K562 (cell line): ENCODE data around the gene IRAK2. TPM values are rescaled to one million over a fixed set of nuclear protein-coding genes. Genes with fewer than 3 reads are reported as not detected.

ENCODE experiments used
- ATF6 ChIP-seq: sonication (generic); formaldehyde crosslinking; IDR thresholded peaks from 2 replicates; pipeline ENCODE4 v1.4.0; 2020; ENCODE audit warnings: mild to moderate bottlenecking, missing genetic modification reagents
- BHLHE40 ChIP-seq: IDR thresholded peaks from 2 replicates; pipeline ENCODE4 v1.6.1; 2011; ENCODE audit warnings: low read length, improper control_type of control experiment
- CXXC5 ChIP-seq: fragments of 250-450 bp; sonication (Bioruptor Pico); IDR thresholded peaks from 2 replicates; pipeline ENCODE4 v1.8.0; 2022; ENCODE audit warnings: inconsistent platforms, mild to moderate bottlenecking, moderate library complexity
- DPF2 ChIP-seq: fragments of 450-650 bp; IDR thresholded peaks from 2 replicates; pipeline ENCODE4 v1.6.1; 2016
- FOXK2 ChIP-seq, 2 experiments: fragments of 450-650 bp; IDR thresholded peaks in 1 of 2; conservative IDR thresholded peaks in 1 of 2; 2 replicates each; pipeline ENCODE4 v1.6.1; 2016; ENCODE audit warnings: low read depth in 2 of 2, mild to moderate bottlenecking in 1 of 2
- HOMEZ ChIP-seq: fragments of 250-450 bp; sonication (Bioruptor Pico); IDR thresholded peaks from 2 replicates; pipeline ENCODE4 v1.4.0; 2020; ENCODE audit warnings: mild to moderate bottlenecking, moderate library complexity
- KDM5B ChIP-seq: fragments of 200-600 bp; sonication (generic); IDR thresholded peaks from 2 replicates; pipeline ENCODE4 v1.6.1; 2012; ENCODE audit warnings: low read depth, mild to moderate bottlenecking, moderate library complexity, low read length, control low read depth, inconsistent platforms; ENCODE audit not compliant: insufficient replicate concordance
- LARP7 ChIP-seq: fragments of 450-650 bp; IDR thresholded peaks from 2 replicates; pipeline ENCODE4 v1.6.1; 2016
- OTX1 ChIP-seq: fragments of 450-650 bp; formaldehyde crosslinking; IDR thresholded peaks from 2 replicates; pipeline ENCODE4 v1.4.0; 2022; ENCODE audit warnings: mild to moderate bottlenecking
- PCBP2 ChIP-seq: fragments of 200-400 bp; formaldehyde crosslinking; IDR thresholded peaks from 2 replicates; pipeline ENCODE4 v1.6.1; 2018; ENCODE audit warnings: low read length, low read depth, mild to moderate bottlenecking, moderate library complexity; ENCODE audit not compliant: poor library complexity, severe bottlenecking
- SIRT6 ChIP-seq: IDR thresholded peaks from one replicate; pipeline ENCODE4 v1.6.1; 2012; ENCODE audit warnings: low read depth, mild to moderate bottlenecking, control low read depth, inconsistent platforms, low read length, moderate library complexity
- SIX5 ChIP-seq, 2 experiments: IDR thresholded peaks; 2 replicates each; pipeline ENCODE4 v1.6.1; 2011; ENCODE audit warnings: low read length in 2 of 2, borderline replicate concordance in 1 of 2, low read depth in 1 of 2, mild to moderate bottlenecking in 1 of 2, moderate library complexity in 1 of 2; ENCODE audit not compliant: insufficient read depth in 1 of 2
- TAL1 ChIP-seq: fragments of 450-650 bp; IDR thresholded peaks from 2 replicates; pipeline ENCODE4 v1.6.1; 2016; ENCODE audit warnings: mild to moderate bottlenecking
- TGIF2 ChIP-seq: sonication (generic); formaldehyde crosslinking; IDR thresholded peaks from 2 replicates; pipeline ENCODE4 v1.8.1; 2022; ENCODE audit warnings: mild to moderate bottlenecking, missing genetic modification reagents, moderate library complexity
- TOE1 ChIP-seq, 2 experiments: fragments of 450-650 bp in 1 of 2; sonication (generic) in 1 of 2; formaldehyde crosslinking in 1 of 2; IDR thresholded peaks; 2 replicates each; pipeline versions ENCODE4 v1.7.1 to v1.8.0; 2016 to 2022; ENCODE audit warnings: borderline replicate concordance in 2 of 2, mild to moderate bottlenecking in 2 of 2, antibody characterized with exemption in 1 of 2, inconsistent platforms in 1 of 2, low read depth in 1 of 2, missing genetic modification reagents in 1 of 2, moderate library complexity in 1 of 2
- TRIM25 ChIP-seq: fragments of 450-650 bp; IDR thresholded peaks from 2 replicates; pipeline ENCODE4 v1.7.0; 2016; ENCODE audit warnings: borderline replicate concordance
- XRCC4 ChIP-seq: IDR thresholded peaks from one replicate; pipeline ENCODE4 v1.6.1; 2011; ENCODE audit not compliant: insufficient read depth, insufficient read length; ENCODE audit errors: extremely low read depth
- XRCC5 ChIP-seq: fragments of 200-400 bp; formaldehyde crosslinking; IDR thresholded peaks from 2 replicates; pipeline ENCODE4 v1.6.1; 2017; ENCODE audit warnings: low read depth, mild to moderate bottlenecking, low read length
- ZNF175 ChIP-seq: fragments of 200-800 bp; sonication (Bioruptor generic); IDR thresholded peaks from 2 replicates; pipeline ENCODE4 v1.6.1; 2016; ENCODE audit warnings: low read depth, mild to moderate bottlenecking, missing genetic modification characterization, missing compliant biosample characterization
- ZNF282 ChIP-seq: sonication (generic); formaldehyde crosslinking; IDR thresholded peaks from 2 replicates; pipeline ENCODE4 v1.8.1; 2023; ENCODE audit warnings: missing genetic modification reagents
- ZNF324 ChIP-seq: fragments of 250-450 bp; sonication (Bioruptor Pico); IDR thresholded peaks from 2 replicates; pipeline ENCODE4 v1.4.0; 2020; ENCODE audit warnings: mild to moderate bottlenecking
- ZNF717 ChIP-seq: fragments of 250-450 bp; sonication (Bioruptor Pico); IDR thresholded peaks from 2 replicates; pipeline ENCODE4 v1.5.0; 2021
- polyA plus RNA-seq, 8 experiments: library from polyadenylated mRNA; depleted of rRNA in 4 of 8; stranded (reverse) in 5 of 8; unstranded in 3 of 8; fragments of >200 nt; fragmentation: Nextera tagmentation in 2 of 8; fragmentation: Illumina TruSeq in 1 of 8; extraction: Ambion mirVana in 2 of 8; extraction: Trizol in 1 of 8; gene quantifications; 2 replicates each; pipeline versions ENCODE4 v1.2.1 to v1.2.3, GENCODE V29; 2011 to 2014; ENCODE audit warnings: inconsistent platforms in 1 of 8, missing spikeins in 1 of 8
- total RNA-seq, 7 experiments: library from RNA; depleted of rRNA in 6 of 7; stranded (reverse); fragments of >200 nt in 6 of 7; fragmentation: Illumina TruSeq in 2 of 7; extraction: Trizol in 2 of 7; gene quantifications; 2 replicates each; pipeline versions ENCODE4 v1.2.1 to v1.2.3, GENCODE V29; 2011 to 2021; ENCODE audit warnings: low replicate concordance in 1 of 7

Gene IRAK2
- total and polyA plus RNA-seq, 9 of the 15 experiments (the other 6 are each of a cell fraction or from before 2014, with no cell fraction given) = 0.42 to 4.4 (median 2.7) TPM

GRCh38 chr3:10115326-10116137 is 49.2 kb upstream of the IRAK2 start, which contains the start of gene BRK1 (continued):
- TF ChIP-seq ATF6 (CRISPR knock-in tag) (peak; percentile 96), ZNF324 (CRISPR knock-in tag) (no peak), TGIF2 (no peak), XRCC4 (no peak), ZNF717 (no peak), ZNF282 (CRISPR knock-in tag) (no peak), HOMEZ (CRISPR knock-in tag) (no peak), PCBP2 (no peak), ZNF175 (CRISPR knock-in tag) (peak; percentile 49; the same call in 1 of the 2 replicates), XRCC5 (no peak; the same call in 1 of the 2 replicates), FOXK2 (conservative IDR thresholded peaks at IDR 0.05 in 1 of 2, IDR thresholded peaks at IDR 0.05 in 1 of 2; ENCODE audit: low read depth in 2 of 2) (no peak; a peak in 1 of 4 replicates), LARP7 (no peak), TOE1 (IDR thresholded peaks at IDR 0.05; ENCODE audit: borderline replicate concordance) (0 out of 2 replicates have a peak, but pooled peaks have one; percentile 17), TOE1 (CRISPR knock-in tag; IDR thresholded peaks at IDR 0.05; ENCODE audit: borderline replicate concordance, low read depth) (no peak; the same call in 1 of the 2 replicates), SIX5 (IDR thresholded peaks at IDR 0.05; ENCODE audit: borderline replicate concordance in 1 of 2, insufficient read depth in 1 of 2, low read depth in 1 of 2, low read length in 2 of 2) (no peak), OTX1 (CRISPR knock-in tag) (no peak), KDM5B (peak; percentile 99), CXXC5 (CRISPR knock-in tag) (peak; percentile 97), SIRT6 (no peak), TAL1 (no peak), DPF2 (peak; percentile 58), TRIM25 (no peak), BHLHE40 (peak; percentile 53; the same call in 1 of the 2 replicates)
